SU-DHL-6 (cell line): ENCODE measurements around the gene WWOX.

Experiments used
- H2AFZ ChIP-seq: fragments of 200-600 bp; sonication (generic); 2 replicates; pipeline ENCODE4 v1.6.1; 2014; ENCODE audit warnings: low read depth, mild to moderate bottlenecking, moderate library complexity, mixed read lengths, antibody characterized with exemption, low read length; ENCODE audit not compliant: severe bottlenecking
- H3F3A ChIP-seq: fragments of 200-600 bp; shearing (Covaris generic); 2 replicates; pipeline ENCODE4 v1.6.0; 2016; ENCODE audit warnings: antibody characterized with exemption, mild to moderate bottlenecking; ENCODE audit not compliant: insufficient read depth
- H3K27ac ChIP-seq: fragments of 200-600 bp; sonication (generic); 2 replicates; pipeline ENCODE4 v1.5.1; 2016; ENCODE audit warnings: low read depth, mild to moderate bottlenecking, low read length, moderate library complexity, mixed read lengths
- H3K27me3 ChIP-seq: fragments of 200-600 bp; sonication (generic), shearing (Covaris generic); 2 replicates; pipeline ENCODE4 v1.6.0; 2014; ENCODE audit warnings: mild to moderate bottlenecking, low read length
- H3K36me3 ChIP-seq: fragments of 200-600 bp; sonication (generic); 2 replicates; pipeline ENCODE4 v1.6.1; 2014; ENCODE audit warnings: mild to moderate bottlenecking, low read length, mixed read lengths
- H3K4me2 ChIP-seq: fragments of 300-600, 200-600 bp; shearing (Covaris generic), sonication (generic); 2 replicates; pipeline ENCODE4 v1.6.0; 2014; ENCODE audit warnings: low read length, low read depth, mild to moderate bottlenecking; ENCODE audit not compliant: poor library complexity, severe bottlenecking
- H3K4me3 ChIP-seq: fragments of 200-600 bp; sonication (generic); 2 replicates; pipeline ENCODE4 v1.5.1; 2014; ENCODE audit warnings: antibody characterized with exemption, low read length, mild to moderate bottlenecking, mixed read lengths; ENCODE audit not compliant: insufficient read depth, poor library complexity, severe bottlenecking
- H3K79me2 ChIP-seq: fragments of 200-600 bp; sonication (generic); 2 replicates; pipeline ENCODE4 v1.6.1; 2014; ENCODE audit warnings: mild to moderate bottlenecking, low read length, moderate library complexity; ENCODE audit not compliant: insufficient read depth
- H3K9ac ChIP-seq: fragments of 200-600 bp; sonication (generic); 2 replicates; pipeline ENCODE4 v1.7.0; 2014; ENCODE audit warnings: mild to moderate bottlenecking, low read length
- H3K9me2 ChIP-seq: fragments of 200-600 bp; sonication (generic); replicated peaks from 2 replicates; pipeline ENCODE4 v1.6.1; 2014; ENCODE audit warnings: low read length; ENCODE audit not compliant: insufficient read depth
- H3K9me3 ChIP-seq: fragments of 200-600 bp; sonication (generic); 2 replicates; pipeline ENCODE4 v1.6.1; 2014; ENCODE audit warnings: low read length, mixed read lengths; ENCODE audit not compliant: insufficient read depth
- H4K20me1 ChIP-seq: fragments of 200-600 bp; sonication (generic); 2 replicates; pipeline ENCODE4 v1.6.1; 2014; ENCODE audit warnings: low read depth, mild to moderate bottlenecking, antibody characterized with exemption, low read length, moderate library complexity, mixed read lengths
- EZH2phosphoT487 ChIP-seq: fragments of 200-600 bp; sonication (generic), shearing (Covaris generic); conservative IDR thresholded peaks from 2 replicates; pipeline ENCODE4 v1.6.1; 2018; ENCODE audit warnings: mild to moderate bottlenecking, antibody characterized with exemption, low read length, moderate library complexity, mixed read lengths
- TF ChIP-seq, protein P1 (sequence below): fragments of 200-600 bp; sonication (generic); IDR thresholded peaks from one replicate; pipeline ENCODE4 v1.5.1; 2017; ENCODE audit warnings: antibody characterized with exemption, mild to moderate bottlenecking, low read length, moderate library complexity; ENCODE audit not compliant: insufficient read depth, poor library complexity, severe bottlenecking

The WWOX gene

GRCh38 chr16:78520470-78520869, 421.0 kb downstream of the WWOX start:
- no peaks in the 10 kb centered on the region for H4K20me1 ChIP-seq
- no peaks in the 10 kb centered on the region for H3K9me2 ChIP-seq
- H3K36me3 ChIP-seq: no peaks in the 10 kb centered on the region
- no peak overlapping the region for H3K9ac ChIP-seq
- no peak overlapping the region for H3K27ac ChIP-seq
- H2AFZ ChIP-seq: no peak overlapping the region
- H3K4me2 ChIP-seq: no peak overlapping the region
- H3K9me3 ChIP-seq: no peaks in the 10 kb centered on the region
- no peaks in the 10 kb centered on the region for H3K27me3 ChIP-seq
- no peaks in the 10 kb centered on the region for H3F3A ChIP-seq
- TF ChIP-seq, protein P1, sequence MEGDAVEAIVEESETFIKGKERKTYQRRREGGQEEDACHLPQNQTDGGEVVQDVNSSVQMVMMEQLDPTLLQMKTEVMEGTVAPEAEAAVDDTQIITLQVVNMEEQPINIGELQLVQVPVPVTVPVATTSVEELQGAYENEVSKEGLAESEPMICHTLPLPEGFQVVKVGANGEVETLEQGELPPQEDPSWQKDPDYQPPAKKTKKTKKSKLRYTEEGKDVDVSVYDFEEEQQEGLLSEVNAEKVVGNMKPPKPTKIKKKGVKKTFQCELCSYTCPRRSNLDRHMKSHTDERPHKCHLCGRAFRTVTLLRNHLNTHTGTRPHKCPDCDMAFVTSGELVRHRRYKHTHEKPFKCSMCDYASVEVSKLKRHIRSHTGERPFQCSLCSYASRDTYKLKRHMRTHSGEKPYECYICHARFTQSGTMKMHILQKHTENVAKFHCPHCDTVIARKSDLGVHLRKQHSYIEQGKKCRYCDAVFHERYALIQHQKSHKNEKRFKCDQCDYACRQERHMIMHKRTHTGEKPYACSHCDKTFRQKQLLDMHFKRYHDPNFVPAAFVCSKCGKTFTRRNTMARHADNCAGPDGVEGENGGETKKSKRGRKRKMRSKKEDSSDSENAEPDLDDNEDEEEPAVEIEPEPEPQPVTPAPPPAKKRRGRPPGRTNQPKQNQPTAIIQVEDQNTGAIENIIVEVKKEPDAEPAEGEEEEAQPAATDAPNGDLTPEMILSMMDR: no peak
- no peak for TF ChIP-seq EZH2phosphoT487
- H3K4me3 ChIP-seq: no peak overlapping the region
- H3K79me2 ChIP-seq: no peaks in the 10 kb centered on the region

GRCh38 chr16:78522327-78522726, 422.9 kb downstream of the WWOX start:
- no peaks in the 10 kb centered on the region for H4K20me1 ChIP-seq
- H2AFZ ChIP-seq: no peak overlapping the region
- H3K79me2 ChIP-seq: no peaks in the 10 kb centered on the region
- TF ChIP-seq, protein P1: no peak
- TF ChIP-seq EZH2phosphoT487: no peak
- H3K9me3 ChIP-seq: no peaks in the 10 kb centered on the region
- no peak overlapping the region for H3K4me2 ChIP-seq
- H3K9me2 ChIP-seq: no peaks in the 10 kb centered on the region
- no peak overlapping the region for H3K27ac ChIP-seq
- H3K36me3 ChIP-seq: no peaks in the 10 kb centered on the region
- H3K9ac ChIP-seq: no peak overlapping the region
- H3K27me3 ChIP-seq: no peaks in the 10 kb centered on the region
- no peak overlapping the region for H3K4me3 ChIP-seq
- H3F3A ChIP-seq: no peaks in the 10 kb centered on the region

DNA sequence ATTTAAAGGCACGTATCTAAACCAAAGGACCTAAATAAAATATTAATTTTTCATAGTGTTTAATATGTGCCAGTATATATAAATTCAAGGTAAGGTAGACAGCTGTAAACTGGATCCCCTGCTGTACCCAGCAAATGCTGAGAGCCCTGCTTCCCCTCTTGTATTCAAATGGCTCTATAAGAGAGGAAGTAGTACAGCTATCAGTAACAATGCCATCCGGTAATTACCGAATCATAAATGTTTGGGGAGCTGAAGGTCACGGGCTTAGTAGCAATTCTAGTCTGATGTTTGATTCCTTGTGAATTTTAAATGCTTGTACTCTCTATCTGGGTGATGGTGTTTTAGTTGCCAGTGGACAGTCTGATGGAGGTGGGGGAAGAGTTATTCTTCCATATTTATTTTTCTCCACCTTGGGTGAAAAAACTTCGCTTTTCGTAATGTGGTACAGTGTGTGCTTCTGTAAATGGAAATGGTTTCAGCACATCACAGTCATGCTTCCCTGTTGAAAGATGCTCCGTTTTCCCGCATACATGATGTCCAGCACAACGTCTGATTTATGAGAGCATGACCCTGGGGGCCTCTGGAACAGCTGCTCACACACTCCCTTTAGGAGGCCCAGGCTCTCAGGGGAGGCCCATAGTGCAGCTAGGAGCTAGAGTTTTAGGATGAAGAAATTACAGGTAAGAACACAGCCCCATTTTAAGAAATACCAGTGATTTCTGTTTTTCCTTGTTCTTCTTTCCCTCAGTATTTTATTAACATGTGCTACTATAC, 423.9 kb downstream of the WWOX start:
- Histone ChIP-seq H3K4me3 (no peak overlapping the region), H3K4me2 (no peak overlapping the region), H3K9ac (no peak overlapping the region), H2AFZ (no peak overlapping the region), H4K20me1 (no peaks in the 10 kb centered on the region), H3K9me3 (no peaks in the 10 kb centered on the region), H3K9me2 (no peaks in the 10 kb centered on the region), H3K27me3 (no peaks in the 10 kb centered on the region), H3F3A (no peaks in the 10 kb centered on the region), H3K36me3 (no peaks in the 10 kb centered on the region), H3K27ac (no peak overlapping the region), H3K79me2 (no peaks in the 10 kb centered on the region)
- TF ChIP-seq, protein P1: no peak
- TF ChIP-seq EZH2phosphoT487: no peak
